OCI-M2 (cell line): Measurements from ENCODE around the gene SYNPO.

Experiments
- DNase-seq: peaks from one replicate; lab custom pipeline; 2025; ENCODE audit not compliant: unreplicated experiment; lab: John Stamatoyannopoulos, UW

Gene SYNPO

DNA sequence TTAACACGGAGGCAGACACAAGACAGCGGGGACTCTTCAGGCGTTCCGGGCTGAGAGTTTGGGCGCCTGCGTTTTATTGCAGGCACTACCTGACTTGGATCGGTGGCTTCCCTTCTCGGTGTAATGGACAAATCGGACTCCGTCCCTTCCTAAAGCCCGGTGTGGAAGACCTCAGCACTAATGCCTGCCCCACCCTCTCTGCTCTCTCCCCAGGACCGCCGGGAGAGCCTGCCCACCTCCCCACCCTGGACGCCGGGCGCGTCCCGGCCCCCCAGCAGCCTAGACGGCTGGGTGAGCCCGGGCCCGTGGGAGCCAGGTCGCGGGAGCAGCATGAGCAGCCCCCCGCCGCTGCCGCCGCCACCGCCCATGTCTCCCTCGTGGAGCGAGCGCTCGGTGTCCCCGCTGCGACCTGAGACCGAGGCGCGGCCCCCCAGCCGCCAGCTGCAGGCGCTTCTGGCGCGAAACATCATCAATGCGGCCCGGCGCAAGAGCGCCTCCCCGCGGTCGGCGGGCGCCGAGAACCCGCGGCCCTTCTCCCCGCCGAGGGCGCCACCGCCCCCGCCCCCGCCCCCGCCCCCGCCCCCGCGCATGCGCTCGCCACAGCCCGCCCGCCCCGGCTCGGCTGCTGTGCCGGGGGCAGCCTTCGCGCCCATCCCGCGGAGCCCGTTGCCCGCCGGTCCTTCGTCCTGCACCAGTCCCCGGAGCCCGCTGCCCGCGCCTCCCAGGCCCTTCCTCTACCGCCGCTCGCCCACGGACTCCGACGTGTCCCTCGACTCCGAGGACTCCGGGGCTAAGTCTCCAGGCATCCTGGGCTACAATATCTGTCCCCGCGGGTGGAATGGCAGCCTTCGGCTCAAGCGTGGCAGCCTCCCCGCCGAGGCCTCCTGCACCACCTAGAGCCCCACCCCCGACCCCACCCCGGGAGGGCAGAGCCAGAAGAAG is 16.0 kb downstream of the SYNPO start:
- no peak for DNase-seq

DNA sequence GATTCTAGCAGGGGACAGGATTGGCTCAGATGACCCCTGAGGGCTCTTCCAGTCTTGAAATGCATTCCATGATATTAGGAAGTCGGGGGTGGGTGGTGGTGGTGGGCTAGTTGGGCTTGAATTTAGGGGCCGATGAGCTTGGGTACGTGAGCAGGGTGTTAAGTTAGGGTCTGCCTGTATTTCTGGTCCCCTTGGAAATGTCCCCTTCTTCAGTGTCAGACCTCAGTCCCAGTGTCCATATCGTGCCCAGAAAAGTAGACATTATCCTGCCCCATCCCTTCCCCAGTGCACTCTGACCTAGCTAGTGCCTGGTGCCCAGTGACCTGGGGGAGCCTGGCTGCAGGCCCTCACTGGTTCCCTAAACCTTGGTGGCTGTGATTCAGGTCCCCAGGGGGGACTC is 17.7 kb downstream of the SYNPO start:
- no peak for DNase-seq

DNA sequence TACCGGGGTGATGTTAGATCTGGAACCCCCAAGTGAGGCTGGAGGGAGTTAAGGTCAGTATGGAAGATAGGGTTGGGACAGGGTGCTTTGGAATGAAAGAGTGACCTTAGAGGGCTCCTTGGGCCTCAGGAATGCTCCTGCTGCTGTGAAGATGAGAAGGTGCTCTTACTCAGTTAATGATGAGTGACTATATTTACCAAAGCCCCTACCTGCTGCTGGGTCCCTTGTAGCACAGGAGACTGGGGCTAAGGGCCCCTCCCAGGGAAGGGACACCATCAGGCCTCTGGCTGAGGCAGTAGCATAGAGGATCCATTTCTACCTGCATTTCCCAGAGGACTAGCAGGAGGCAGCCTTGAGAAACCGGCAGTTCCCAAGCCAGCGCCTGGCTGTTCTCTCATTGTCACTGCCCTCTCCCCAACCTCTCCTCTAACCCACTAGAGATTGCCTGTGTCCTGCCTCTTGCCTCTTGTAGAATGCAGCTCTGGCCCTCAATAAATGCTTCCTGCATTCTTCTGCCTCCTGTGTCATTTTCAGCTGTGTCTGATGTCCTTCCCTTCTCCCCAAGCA is 18.3 kb downstream of the SYNPO start:
- DNase-seq, result no peak

DNA sequence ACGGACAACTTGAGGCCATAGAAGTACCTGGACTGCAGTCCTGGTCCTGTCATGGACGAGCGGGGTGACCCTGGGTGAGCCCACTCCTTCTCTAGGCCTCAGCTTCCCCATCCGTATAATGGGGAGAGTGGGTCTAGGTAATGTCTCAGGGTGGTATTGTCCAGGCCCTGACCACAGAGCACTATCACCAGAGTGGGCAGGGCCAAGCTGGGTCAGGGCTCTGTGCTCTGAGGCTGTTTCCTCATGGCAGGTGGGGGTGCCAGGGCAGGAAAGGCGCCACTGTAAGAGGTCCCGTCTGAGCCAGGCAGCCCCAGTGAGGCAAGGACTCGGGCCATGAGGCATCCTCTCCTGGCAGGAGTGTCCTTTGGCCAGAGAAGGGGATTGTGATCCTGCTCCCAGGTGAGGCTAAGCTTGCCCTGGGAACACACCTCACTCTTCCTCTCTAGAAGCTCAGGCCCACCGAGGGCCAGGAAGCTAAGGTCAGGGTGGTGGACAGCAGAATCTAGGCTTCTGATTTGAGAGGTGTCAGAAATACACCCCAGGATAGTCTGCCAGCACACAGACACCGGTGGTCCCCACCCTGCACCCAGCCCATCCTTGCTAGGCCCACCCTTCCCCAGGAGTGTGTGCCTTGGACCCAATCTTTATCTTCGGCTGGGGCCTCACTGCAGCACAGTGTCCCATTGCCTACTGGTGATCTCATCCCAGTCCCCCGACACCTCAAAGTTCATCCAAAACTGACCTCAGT is 19.1 kb downstream of the SYNPO start:
- no peak for DNase-seq

DNA sequence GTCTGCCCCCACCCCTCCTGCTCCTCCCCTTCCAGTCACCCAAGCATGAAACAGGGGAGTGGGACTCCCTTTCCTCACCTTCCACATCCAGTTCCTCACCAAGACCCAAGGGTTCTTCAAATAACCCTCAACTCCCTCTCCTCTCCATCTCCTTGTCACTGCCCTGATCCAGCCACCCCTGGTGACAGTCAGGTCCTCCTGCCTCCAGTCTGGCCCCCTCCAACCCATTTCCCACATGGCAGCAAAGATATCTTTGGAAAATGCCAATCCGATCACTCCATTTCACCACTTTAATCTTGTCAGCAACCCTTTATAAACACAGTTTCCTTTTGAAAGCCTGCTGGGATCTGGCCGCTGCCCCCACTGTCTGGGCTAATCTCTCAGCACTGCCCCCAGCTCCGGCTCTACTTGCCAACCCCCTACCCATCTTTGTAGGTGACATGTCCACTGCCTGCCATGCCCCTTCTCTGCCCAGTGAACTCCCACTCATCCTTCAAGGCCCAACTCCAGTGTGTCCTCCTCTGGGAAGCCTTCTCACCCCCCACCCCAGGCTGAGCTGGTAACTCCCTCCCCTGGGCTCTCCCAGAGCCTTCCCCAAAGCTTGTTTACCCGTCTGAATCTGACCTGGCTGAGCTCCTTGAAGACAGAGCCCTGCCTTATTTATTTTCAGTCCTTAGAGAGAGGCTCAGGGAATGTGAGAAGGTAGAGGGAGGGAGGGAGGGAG is 19.8 kb downstream of the SYNPO start:
- no peak for DNase-seq

DNA sequence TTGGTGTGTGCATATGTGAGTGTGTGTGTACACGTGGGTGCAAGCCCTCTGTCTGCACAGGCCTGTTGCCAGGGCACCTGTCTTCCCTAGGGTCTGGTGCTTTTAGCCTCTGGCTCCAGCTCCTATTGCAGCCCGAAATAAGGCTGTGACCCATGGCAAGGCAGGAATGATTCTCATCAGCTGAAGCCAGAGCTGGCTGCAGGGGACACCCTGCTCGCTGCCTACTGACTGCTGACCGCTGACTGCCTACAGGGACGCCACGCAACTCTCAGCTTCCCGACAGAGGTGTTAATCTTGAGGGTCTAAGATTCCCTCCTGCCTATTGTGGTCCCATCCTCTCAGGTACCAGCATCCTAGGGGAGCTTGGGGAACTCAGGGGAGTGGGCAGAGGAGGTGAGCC is 20.6 kb downstream of the SYNPO start, which contains the start of gene MYOZ3:
Gene MYOZ3, plus strand, starts transcription at position 166 of the 400 bp plus-strand sequence. CDS start 1,691 bp downstream, outside the sequence.
- no peak for DNase-seq

DNA sequence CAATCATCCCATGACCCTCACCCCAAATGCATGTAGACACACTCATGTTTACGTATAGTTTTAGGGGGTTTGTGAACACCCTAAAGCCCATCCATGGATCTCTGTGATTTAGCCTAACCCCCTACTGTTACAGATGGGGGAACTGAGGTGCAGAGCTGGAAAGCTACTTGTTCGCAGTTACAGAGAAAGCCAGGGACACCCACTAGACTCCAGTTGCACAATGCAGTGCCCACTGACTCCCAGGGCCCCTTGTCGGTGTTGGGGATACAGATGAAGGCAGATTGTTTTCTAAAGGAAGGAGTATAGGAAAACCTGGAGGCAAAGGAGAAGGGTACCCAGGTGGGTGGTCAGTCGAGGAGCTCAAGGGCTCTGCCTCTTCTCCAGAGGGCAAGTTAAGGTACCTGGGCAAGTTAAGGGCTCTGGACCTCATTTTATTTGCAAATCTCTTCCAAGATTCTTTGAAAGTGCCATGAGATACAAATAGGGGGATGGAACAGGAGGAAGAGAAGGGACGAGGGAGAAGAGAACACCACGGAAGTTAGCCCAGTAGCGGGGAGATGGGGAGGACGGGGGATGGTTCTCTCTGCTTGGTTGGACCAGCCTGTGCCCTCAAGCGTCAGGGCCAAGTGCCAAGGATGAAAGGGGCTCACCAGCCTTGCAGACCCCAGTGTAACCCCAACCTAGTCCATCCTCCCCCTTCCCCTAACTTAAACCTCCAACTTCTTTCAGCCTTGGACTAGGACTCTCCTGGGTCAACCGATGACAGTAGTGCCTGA is 21.5 kb downstream of the SYNPO start:
- DNase-seq, result no peak

DNA sequence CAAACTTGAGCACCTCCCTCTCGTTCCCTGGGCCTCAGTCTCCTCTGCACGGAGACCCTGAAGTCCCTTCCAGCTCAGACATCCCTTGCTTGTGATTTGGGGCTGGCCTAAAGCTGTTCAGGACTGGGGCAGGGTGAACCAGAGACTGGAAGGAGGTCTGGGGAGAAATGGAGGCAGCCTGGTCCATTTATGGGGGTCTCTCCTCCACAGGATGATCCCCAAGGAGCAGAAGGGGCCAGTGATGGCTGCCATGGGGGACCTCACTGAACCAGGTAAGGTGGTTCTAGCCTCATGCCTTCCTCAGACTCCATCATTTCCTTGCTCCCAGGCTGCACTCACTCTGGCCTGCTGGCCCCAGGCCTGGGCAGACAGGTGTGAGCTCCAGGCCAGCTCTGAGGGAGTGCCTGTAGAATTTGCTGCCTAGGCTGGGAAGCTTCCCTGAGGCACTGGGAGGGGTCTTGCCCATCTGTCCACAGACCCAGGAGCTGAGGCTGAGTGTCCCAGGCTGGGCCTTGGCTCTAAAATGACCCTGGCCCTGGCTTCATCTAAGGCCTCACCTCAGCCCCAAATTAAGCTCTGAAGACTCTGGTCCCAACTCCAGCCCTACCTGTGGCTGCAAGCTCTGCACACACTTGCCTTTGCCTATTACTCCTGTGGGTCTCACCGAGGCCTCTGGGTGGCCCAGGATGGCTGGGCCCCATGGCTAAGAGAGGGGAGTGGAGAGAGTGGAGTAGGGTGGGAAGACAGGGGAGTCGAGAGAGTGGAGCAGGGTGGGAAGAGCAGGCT is 22.5 kb downstream of the SYNPO start:
- no peak for DNase-seq

DNA sequence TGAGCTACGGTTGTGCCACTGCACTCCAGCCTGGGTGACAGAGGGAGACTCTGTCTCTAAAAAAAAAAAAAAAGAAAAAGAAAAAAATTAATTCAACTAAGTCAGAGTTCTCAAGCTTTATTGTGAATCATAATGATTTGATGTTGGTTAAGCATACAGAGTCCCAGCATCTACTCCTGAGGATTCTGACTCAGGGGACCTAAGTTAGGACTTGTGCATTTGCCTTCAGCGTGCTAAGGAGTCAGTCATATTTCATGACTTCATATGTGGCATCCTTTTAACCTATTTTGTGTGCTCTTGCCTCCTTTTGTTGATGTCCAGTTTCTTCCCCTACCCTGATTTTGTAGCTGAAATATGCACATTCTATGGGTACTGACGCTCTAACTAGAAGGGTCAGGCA is 23.5 kb downstream of the SYNPO start:
- no peak for DNase-seq

DNA sequence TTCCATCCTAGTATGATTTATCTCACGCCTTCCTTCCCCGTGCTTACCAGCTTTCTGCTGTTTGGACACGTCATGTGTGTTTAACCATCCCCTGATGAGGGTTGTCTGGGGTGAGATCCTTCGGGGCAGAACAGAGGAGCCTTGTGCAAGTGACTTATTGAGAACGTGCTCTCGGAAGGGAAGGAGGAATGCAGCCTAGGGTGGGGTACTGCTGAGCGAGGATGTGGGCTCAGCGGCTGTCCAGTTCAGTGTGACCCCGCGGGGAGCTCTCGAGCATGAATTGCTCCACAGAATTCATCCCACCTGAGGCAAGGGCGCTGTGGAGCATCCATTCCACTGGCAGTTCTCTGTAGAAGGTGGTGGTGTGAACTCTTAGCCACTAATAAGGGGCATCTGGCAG is 24.6 kb downstream of the SYNPO start:
- no peak for DNase-seq

DNA sequence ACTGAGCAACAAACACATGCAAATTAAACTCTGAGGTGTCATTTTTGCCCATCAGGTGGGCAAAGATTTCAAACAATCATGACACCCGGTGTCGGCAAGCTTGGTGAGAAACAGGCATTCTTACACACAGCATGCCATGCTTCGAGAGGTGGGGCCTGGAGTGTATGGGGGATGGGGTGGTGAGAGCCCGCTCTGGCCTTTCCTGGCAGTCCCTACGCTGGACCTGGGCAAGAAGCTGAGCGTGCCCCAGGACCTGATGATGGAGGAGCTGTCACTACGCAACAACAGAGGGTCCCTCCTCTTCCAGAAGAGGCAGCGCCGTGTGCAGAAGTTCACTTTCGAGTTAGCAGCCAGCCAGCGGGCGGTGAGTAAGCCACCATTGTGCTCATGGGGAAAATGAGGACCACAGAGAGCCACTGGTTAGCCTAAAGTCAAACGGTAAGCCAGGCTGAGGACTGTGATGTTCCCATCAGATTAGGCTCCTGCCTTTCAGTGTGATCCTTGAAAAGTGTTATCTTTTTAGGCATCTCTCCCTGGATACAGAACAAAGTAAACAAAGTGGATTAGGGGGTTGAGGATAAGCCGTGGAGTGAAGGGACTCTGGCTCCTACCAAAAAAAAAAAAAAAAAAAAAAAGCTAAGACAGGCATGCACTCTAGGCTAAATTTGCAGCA is 30.0 kb downstream of the SYNPO start:
- DNase-seq, result no peak

DNA sequence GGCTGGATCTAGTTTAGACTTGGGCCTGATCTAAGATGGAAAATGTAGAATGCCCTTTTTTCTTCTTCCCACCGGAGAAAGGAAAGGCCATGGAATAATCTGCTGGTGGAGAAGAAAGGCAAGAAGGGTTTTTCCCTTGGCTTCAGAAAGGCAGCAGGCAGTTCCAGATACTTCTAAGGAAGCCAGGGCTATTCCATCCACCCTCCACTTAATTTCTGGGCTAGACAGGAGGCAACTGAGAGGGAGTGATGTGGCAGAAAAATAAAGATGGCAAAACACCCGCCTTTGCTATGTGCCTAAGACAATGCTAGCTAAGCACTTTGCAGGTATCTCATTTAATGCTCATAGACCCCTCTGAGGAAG is 30.5 kb downstream of the SYNPO start:
- no peak for DNase-seq

DNA sequence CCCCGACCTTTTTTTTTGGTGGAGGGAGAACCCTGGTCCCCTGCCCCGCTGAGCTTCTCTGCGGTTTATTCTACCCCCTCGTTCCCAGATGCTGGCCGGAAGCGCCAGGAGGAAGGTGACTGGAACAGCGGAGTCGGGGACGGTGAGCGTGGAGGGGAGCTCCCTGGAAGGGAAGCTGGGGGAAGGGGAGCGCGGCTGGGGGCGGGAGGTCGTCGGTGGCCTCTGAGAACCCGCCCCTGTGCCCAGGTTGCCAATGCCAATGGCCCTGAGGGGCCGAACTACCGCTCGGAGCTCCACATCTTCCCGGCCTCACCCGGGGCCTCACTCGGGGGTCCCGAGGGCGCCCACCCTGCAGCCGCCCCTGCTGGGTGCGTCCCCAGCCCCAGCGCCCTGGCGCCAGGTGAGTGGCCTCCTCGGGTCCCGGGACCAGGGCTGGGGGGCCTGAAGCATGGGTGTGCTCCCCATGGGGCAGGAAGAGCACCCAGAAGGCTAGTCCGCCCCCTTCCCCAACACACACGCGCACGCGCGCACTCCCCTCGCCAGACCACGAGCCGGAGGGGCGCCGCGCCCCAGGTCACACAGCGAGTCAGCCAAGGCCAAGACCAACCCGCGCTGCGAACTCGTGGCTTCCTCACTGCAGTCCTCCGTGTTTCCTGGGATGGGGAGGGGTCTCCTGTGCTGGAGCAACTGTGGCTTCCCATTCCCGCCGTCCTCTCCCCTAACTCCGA is 31.2 kb downstream of the SYNPO start:
- no peak for DNase-seq

DNA sequence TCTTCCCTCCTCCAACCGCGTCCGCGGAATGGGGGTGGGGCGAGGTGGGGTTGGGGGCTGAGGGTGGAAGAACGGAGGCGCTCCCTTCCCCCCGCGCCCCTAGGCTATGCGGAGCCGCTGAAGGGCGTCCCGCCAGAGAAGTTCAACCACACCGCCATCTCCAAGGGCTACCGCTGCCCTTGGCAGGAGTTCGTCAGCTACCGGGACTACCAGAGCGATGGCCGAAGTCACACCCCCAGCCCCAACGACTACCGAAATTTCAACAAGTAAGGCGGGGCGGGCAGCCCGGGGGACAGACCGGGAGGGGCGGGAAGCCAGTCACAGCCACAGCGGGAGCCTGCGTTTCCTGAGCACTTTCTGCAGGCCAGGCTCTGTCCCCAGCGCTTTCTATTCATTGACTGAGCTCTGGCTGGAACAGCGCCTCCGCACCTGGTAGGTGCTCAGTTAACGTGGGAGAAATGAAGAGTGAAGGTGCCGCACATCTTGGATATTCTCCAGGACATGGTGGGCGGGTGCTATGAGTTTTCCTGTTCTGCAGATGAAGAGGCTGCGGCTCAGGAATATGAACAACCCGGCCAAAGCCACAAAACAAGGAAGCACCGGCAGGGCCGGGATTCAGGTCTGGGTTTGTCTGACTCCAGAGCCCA is 31.9 kb downstream of the SYNPO start:
- no peak for DNase-seq

DNA sequence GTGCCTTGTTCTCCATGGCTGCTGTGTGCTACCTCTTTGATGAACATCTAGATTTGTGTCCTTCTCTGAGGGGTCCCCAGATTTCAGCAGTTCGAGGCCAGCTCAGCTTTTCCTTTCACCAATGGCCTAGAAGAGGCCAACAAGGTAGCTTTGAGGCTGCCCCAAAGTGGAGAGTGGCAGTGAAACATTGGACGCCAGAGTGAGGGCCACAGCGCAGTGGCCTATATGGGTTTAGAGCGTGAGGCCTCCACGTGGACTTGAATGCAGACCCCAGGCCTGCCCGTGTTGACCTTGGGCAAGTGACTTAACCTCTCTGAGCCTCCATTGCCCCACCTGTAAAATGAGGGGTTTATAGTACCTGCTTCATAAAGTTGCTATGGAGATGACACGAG is 32.4 kb downstream of the SYNPO start:
- no peak for DNase-seq

DNA sequence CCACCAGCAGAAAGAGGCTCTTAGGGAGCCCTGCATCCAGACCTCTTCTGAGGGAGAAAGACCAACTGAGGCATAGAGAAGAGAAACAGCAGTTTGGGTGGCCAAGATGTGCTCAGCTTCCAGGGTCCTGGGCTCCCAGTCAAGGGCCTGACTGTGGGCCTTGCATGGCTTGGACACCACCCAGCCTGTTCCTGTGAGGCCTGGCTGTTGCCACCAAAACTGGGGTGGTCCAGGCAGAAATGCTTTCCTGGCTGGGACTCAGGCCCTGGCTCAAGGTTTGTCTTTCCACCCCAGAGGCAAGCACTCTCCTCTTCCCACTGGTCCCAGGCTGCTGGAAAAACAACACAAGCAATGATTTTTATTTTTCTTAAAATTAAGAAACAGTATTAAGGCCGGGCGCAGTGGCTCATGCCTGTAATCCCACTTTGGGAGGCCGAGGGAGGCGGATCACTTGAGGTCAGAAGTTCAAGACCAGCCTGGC is 33.9 kb downstream of the SYNPO start:
- no peak for DNase-seq

DNA sequence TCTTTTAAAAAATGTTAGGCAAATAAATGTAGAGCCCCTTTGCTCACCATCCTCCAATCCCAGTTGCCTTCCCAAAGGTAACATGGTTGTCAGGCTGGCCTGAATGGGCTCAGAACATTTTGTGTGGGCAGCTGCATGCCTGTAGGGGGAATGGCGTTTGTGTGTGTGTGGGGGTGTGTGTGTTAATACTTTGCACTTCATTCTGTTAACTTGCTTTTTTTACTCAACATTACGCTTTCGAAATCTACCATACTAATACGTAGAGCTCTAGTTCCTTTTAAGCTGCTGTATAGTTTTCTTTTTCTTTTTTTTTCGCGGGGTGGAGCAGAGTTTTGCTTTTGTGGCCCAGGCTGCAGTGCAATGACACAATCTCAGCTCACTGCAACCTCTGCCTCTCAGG is 34.6 kb downstream of the SYNPO start:
- no peak for DNase-seq

DNA sequence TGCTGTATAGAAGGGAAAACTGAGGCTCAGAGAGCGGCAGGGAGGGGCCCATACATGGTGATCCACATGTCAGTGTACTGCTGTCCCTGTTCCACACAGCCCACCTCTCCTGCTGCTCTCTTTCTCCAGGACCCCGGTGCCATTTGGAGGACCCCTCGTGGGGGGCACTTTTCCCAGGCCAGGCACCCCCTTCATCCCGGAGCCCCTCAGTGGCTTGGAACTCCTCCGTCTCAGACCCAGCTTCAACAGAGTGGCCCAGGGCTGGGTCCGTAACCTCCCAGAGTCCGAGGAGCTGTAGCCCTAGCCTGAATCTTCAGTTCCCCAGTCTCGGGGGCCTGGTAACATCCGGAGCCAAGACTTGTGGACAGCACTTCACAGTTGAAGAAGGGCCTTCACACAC is 36.1 kb downstream of the SYNPO start:
- DNase-seq, result no peak
